SK-N-SH (cell line): ENCODE data around the gene P2RY13.

Source experiments
- EP300 ChIP-seq, 2 experiments: IDR thresholded peaks; 2 replicates each; pipeline versions ENCODE4 v1.4.0 to v1.6.1; 2012; ENCODE audit warnings: borderline replicate concordance in 1 of 2, low read depth in 1 of 2, low read length in 1 of 2
- GABPA ChIP-seq: IDR thresholded peaks from 2 replicates; pipeline ENCODE4 v1.4.0; 2012; ENCODE audit warnings: low read depth, mild to moderate bottlenecking
- JUND ChIP-seq: IDR thresholded peaks from 2 replicates; pipeline ENCODE4 v1.4.0; 2012
- POLR2AphosphoS5 ChIP-seq: IDR thresholded peaks from 2 replicates; pipeline ENCODE4 v1.6.1; 2012; ENCODE audit warnings: low read depth, low read length
- RAD21 ChIP-seq: IDR thresholded peaks from 2 replicates; pipeline ENCODE4 v1.6.1; 2012; ENCODE audit warnings: mild to moderate bottlenecking, low read length
- RFX5 ChIP-seq: IDR thresholded peaks from 2 replicates; pipeline ENCODE4 v1.6.1; 2012; ENCODE audit warnings: mild to moderate bottlenecking, improper control_type of control experiment, low read length
- TEAD4 ChIP-seq: IDR thresholded peaks from 2 replicates; pipeline ENCODE4 v1.4.0; 2012; ENCODE audit warnings: mild to moderate bottlenecking, borderline replicate concordance; ENCODE audit not compliant: insufficient read depth
- USF1 ChIP-seq: IDR thresholded peaks from 2 replicates; pipeline ENCODE4 v1.4.0; 2012; ENCODE audit warnings: low read depth, borderline replicate concordance
- YY1 ChIP-seq: IDR thresholded peaks from 2 replicates; pipeline ENCODE4 v1.4.0; 2012; ENCODE audit warnings: low read depth, mild to moderate bottlenecking
- ZBTB33 ChIP-seq: IDR thresholded peaks from 2 replicates; pipeline ENCODE4 v1.4.0; 2012; ENCODE audit warnings: low read depth, borderline replicate concordance
- TF ChIP-seq, protein P1 (sequence below): fragments of 200-600 bp; sonication (generic); IDR thresholded peaks from 2 replicates; pipeline ENCODE4 v1.6.1; 2017; ENCODE audit warnings: antibody characterized with exemption, mild to moderate bottlenecking, moderate library complexity

- TF ChIP-seq, protein P1, sequence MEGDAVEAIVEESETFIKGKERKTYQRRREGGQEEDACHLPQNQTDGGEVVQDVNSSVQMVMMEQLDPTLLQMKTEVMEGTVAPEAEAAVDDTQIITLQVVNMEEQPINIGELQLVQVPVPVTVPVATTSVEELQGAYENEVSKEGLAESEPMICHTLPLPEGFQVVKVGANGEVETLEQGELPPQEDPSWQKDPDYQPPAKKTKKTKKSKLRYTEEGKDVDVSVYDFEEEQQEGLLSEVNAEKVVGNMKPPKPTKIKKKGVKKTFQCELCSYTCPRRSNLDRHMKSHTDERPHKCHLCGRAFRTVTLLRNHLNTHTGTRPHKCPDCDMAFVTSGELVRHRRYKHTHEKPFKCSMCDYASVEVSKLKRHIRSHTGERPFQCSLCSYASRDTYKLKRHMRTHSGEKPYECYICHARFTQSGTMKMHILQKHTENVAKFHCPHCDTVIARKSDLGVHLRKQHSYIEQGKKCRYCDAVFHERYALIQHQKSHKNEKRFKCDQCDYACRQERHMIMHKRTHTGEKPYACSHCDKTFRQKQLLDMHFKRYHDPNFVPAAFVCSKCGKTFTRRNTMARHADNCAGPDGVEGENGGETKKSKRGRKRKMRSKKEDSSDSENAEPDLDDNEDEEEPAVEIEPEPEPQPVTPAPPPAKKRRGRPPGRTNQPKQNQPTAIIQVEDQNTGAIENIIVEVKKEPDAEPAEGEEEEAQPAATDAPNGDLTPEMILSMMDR = no peak
- TF ChIP-seq JUND (no peak), ZBTB33 (no peak), EP300 (IDR thresholded peaks at IDR 0.05; ENCODE audit: borderline replicate concordance in 1 of 2, low read depth in 1 of 2, low read length in 1 of 2) (no peak), POLR2AphosphoS5 (no peak), USF1 (no peak), TEAD4 (no peak), YY1 (no peak), GABPA (no peak), RAD21 (no peak), RFX5 (no peak)
These were observed 902 bp downstream of the P2RY13 start for GRCh38 chr3:151328298-151328995.
